ENCODE measurements around the gene ZNF408.
A peak's percentile ranks its signal among the peaks of the same experiment; 100 is the strongest.

ZNF408 gene

GRCh38 chr11:46726206-46726862, 25.5 kb downstream of the ZNF408 start:
- no peak for DNase-seq (ENCODE audit: low read depth in 2 of 2)

DNA sequence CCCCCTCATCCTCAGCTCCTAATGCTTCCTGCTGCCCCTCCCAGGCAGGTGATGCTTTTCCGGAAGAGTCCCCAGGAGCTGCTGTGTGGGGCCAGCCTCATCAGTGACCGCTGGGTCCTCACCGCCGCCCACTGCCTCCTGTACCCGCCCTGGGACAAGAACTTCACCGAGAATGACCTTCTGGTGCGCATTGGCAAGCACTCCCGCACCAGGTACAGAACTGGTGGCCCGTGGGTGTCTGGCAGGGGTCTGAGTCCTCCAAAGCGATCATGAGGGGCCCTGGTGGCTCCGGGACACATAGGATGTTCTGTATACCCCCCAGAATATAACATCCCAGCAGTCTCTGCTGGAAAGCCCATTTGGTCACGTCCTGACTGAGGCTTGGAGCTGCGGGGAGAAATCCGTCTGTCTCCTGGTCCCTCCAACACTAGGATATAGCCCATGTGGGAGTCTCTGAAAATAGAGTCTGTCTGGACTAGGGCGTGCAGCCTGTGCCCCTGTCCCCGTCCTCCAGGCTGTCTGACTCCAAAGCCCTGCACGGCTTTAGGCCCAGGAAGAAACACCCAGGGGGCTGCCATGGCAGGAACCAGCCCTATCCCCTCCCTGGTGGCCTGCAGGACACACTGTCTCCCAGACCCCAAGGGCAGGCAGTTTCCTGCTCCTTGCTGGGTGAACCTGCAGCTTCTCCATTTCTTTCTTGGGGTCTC, 27.3 kb downstream of the ZNF408 start:
- DNase-seq (ENCODE audit: low read depth in 2 of 2) = no peak

- no peak for DNase-seq (ENCODE audit: low read depth in 2 of 2)
These were observed 27.8 kb downstream of the ZNF408 start for GRCh38 chr11:46728659-46729040.

- DNase-seq (ENCODE audit: low read depth in 2 of 2) = no peak
These were observed 28.5 kb downstream of the ZNF408 start for GRCh38 chr11:46729110-46730027.

- DNase-seq (ENCODE audit: low read depth in 2 of 2) = no peak
These were observed 30.7 kb downstream of the ZNF408 start for GRCh38 chr11:46731545-46731944.

- no peak for DNase-seq (ENCODE audit: low read depth in 2 of 2)
These were observed 32.4 kb downstream of the ZNF408 start for GRCh38 chr11:46733234-46733633.

GRCh38 chr11:46736146-46736545, 35.3 kb downstream of the ZNF408 start:
- no peak for DNase-seq (ENCODE audit: low read depth in 2 of 2)

DNA sequence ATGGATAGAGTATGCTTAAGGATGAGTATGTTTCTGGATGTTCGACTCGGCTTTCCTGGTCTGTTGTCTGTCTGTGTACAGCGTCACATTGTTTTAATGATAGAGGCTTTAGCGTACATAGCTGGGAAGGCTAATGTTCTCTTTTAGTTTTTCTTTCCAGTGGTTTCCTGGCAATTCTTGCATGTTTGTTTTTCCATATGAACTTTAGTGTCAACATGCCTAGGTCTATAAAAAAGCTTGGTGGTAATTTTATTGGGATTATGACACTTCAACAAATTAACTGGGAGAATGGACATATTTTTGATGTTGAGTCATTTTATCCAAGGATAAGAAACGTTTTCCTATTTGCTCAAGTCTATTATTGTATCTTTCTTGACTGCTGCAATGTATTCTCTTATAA, 35.8 kb downstream of the ZNF408 start:
- DNase-seq (ENCODE audit: low read depth in 2 of 2) = peak in 1 of 2 experiments; percentile 10

DNA sequence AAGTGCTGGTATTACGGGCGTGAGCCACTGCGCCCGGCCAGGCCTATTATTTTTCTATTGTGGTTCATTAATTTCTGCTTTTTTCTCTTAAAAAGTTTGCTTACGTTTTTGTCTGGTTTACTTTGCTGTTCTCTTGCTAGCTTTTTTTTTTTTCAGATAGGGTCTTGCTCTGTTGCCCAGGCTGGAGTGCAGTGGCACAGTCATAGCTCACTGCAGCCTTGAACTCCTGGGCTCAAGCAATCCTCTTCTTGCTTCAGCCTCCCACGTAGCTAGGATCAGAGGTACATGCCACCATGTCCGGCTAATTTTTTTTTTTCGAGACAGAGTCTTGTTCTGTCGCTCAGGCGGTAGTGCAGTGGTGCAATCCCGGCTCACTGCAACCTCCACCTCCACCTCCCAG, 36.9 kb downstream of the ZNF408 start:
- no peak for DNase-seq (ENCODE audit: low read depth in 2 of 2)

DNA sequence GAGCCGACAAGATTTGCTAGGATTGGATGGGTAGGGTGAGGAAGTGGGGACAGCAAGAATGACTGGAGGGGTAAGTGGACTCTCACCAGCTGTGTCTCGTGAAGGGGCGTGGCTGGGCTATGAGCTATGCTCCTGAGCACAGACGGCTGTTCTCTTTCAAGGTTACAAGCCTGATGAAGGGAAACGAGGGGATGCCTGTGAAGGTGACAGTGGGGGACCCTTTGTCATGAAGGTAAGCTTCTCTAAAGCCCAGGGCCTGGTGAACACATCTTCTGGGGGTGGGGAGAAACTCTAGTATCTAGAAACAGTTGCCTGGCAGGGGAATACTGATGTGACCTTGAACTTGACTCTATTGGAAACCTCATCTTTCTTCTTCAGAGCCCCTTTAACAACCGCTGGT, 38.1 kb downstream of the ZNF408 start:
- no peak for DNase-seq (ENCODE audit: low read depth in 2 of 2)

DNA sequence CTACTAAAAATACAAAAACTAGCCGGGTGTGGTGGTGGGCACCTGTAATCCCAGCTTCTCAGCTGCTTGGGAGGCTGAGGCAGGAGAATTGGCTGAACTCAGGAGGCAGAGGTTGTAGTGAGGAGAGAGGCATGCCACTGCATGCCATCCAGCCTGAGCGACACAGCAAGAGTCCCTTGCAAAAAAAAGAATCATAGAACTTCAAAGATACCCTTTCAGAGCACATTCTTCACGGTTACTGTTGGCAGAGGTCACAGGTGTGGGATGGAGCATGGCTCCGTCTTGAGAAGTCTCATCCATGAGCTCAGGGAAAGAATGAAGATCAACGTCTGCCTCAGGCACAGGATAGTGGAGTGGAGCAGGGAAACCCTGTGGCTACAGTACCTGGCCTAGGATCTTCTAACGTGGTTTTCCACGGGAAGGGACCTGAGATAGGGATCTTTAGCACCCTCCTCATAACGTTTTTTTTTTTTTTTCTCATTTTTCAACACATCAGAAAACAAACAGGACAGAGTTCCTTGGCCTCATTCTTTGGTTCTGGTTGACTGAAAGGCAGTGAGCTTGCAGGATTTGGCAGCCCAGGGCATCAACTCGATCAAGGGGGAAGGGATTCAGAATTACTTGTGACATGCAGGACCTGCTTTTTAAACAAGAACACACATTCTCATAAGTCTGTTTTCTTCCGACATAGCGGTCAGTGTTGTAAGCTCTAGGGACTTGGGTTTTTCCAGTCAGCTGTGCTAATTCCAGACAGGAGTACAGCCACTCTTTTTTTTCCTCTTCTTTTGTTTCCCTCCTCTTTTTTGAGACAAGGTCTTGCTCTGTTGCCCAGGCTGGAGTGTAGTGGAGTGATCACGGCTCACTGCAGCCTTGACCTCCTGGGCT, 41.0 kb downstream of the ZNF408 start:
- no peak for DNase-seq (ENCODE audit: low read depth in 2 of 2)

DNA sequence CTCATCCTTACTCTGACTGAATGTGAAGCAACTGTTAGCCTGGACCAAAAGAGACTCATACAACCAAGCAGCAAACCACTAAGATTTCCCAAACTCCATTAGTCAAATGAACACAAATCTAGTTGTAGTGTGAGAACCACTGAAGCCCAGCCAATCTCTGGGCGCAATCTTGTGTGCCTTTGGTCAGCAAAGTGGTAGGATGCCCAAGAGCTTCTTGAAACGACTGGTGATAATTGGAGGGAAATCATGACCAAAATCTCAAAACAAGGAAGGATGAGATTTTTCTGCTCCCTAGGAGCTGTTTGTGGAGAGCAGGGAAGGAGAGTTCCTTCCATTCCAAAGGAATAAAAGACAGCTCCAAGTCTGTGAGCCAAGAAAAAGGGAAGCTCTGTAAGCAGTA, 42.2 kb downstream of the ZNF408 start:
- no peak for DNase-seq (ENCODE audit: low read depth in 2 of 2)

- DNase-seq (ENCODE audit: low read depth in 2 of 2) = no peak
These were observed 43.0 kb downstream of the ZNF408 start for GRCh38 chr11:46743693-46744339.

GRCh38 chr11:46745328-46745727, 44.5 kb downstream of the ZNF408 start:
- no peak for DNase-seq (ENCODE audit: low read depth in 2 of 2)

DNA sequence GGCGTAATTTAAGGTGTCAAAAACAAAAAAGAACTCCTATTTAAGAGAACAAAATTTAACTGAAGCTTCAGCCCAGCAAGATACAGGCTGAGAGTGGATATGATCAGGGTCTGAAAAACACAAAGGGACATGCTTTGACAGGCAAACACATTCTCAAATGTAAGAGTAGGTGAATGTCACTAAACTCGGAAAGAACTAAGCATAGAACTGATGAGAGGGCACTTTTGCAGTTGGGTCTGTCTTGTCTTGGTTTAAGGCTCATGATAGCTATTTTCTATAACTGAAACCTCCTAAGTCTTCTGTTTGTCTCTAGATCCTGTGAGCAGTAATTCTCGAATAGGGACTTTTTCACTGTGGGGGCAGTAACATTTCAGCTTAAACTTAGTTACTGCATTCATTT, 45.2 kb downstream of the ZNF408 start:
- DNase-seq (ENCODE audit: low read depth in 2 of 2) = no peak

DNA sequence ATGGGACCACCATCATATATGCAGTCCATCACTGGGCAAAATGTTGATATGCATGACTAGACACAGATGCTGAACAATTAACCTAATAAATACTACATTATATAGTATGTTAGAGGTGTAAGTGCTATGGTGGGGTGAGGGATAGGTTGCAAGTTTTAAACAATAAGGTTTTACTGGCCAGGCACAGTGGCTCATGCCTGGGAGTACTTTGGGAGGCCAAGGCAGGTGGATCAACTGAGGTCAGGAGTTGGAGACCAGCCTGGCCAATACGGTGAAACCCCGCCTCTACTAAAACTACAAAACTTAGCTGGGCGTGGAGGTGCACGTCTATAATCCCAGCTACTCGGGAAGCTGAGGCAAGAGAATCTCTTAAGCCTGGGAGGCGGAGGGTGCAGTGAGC, 46.3 kb downstream of the ZNF408 start:
- DNase-seq (ENCODE audit: low read depth in 2 of 2) = no peak

All from fibroblast of skin of left biceps (primary cell).